Measurements from ENCODE around the gene ZNF839.

ZNF839 gene

DNA sequence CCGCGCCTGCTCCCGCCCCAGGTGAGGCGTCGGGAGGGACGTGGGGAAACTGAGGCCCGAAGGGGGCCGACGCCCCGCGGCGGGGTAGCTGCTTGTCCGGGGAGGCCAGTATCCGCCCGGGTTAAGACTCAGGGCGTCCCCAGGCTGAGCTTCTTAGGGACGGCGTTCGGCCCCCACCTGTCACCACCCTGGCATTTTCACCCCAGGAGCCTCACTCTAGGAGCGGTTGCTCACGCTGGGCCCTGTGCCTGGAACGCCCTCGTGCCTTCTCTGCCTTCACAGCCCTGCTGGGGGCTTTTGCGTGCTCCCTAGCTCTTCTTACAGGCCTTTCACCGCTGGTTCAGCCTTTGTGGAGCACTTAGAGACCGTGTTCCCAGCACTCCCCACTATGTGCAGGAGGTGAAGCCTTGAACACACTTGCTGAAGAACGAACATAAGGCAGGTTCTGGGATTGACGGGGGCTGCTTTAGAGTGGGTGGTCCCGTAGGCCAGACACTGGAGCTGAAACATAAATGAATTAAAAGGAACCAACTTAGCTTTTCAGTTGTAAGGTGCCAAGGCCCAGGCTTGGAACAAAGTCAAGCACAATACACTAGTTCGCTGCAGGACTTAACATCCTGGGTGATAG, 601 bp downstream of the ZNF839 start:
- Histone ChIP-seq H3K9me3 (no peaks in the 10 kb centered on the region), H3K4me1 (ENCODE audit: control insufficient read depth in 1 of 2, insufficient read depth in 1 of 2, low read depth in 1 of 2, low read length in 1 of 2) (peaks cover 41% of the 10 kb centered on the region in 2 experiments), H3K36me3 (no peaks in the 10 kb centered on the region), H3K27me3 (no peaks in the 10 kb centered on the region), H3K4me3 (ENCODE audit: low read depth in 1 of 2, low read length in 1 of 2) (peak overlapping the region; percentile 73 to 82), H3K27ac (peak overlapping the region; percentile 91)
- TF ChIP-seq, protein P1, sequence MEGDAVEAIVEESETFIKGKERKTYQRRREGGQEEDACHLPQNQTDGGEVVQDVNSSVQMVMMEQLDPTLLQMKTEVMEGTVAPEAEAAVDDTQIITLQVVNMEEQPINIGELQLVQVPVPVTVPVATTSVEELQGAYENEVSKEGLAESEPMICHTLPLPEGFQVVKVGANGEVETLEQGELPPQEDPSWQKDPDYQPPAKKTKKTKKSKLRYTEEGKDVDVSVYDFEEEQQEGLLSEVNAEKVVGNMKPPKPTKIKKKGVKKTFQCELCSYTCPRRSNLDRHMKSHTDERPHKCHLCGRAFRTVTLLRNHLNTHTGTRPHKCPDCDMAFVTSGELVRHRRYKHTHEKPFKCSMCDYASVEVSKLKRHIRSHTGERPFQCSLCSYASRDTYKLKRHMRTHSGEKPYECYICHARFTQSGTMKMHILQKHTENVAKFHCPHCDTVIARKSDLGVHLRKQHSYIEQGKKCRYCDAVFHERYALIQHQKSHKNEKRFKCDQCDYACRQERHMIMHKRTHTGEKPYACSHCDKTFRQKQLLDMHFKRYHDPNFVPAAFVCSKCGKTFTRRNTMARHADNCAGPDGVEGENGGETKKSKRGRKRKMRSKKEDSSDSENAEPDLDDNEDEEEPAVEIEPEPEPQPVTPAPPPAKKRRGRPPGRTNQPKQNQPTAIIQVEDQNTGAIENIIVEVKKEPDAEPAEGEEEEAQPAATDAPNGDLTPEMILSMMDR (IDR thresholded peaks at IDR 0.05) = no peak

DNA sequence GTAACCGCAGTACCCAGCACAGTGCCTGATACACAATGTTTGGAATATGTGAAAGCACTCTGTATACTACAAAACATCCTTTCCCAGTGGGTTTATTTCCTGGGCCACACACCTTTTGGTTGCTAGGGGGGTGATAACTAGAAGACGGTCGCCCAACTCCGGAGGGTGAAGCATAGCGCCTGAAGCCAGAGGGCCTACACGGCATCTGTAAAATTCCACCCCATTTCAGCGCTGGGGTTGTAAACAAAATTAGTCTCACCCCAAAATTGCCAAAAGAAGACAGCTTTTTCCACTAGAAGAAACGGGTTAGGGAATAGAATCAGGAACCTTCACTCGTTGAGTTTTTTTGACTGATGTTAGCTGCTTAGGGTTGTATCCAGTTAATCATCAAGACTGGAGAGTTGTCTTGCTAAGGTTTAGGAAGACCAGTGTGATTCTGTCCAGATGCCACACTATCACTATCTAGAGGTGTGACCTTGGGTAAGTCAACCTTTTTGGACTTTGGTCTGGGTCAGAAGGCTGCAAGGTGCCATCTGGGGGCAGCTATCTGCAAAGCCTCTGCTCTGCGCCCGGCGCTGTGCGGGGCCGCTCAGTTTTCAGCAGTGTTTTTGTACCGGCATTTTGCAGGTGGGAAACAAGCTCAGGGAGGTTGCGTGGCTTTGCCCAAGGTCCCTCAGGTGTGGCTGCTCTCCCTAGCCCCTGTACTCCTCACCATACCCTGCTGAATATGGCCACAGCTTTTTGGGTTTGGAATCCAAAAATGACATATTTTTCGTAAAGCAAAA, 1.3 kb downstream of the ZNF839 start:
- H3K27me3 ChIP-seq = no peaks in the 10 kb centered on the region
- H3K4me1 ChIP-seq (ENCODE audit: control insufficient read depth in 1 of 2, insufficient read depth in 1 of 2, low read depth in 1 of 2, low read length in 1 of 2) = peaks cover 40 to 41% of the 10 kb centered on the region in 2 experiments
- peak overlapping the region in 1 of 2 experiments; percentile 73 for H3K4me3 ChIP-seq (ENCODE audit: low read depth in 1 of 2, low read length in 1 of 2)
- H3K27ac ChIP-seq = peak overlapping the region; percentile 91
- H3K36me3 ChIP-seq = peaks cover 5% of the 10 kb centered on the region
- no peaks in the 10 kb centered on the region for H3K9me3 ChIP-seq
- TF ChIP-seq, protein P1 (IDR thresholded peaks at IDR 0.05) = no peak

DNA sequence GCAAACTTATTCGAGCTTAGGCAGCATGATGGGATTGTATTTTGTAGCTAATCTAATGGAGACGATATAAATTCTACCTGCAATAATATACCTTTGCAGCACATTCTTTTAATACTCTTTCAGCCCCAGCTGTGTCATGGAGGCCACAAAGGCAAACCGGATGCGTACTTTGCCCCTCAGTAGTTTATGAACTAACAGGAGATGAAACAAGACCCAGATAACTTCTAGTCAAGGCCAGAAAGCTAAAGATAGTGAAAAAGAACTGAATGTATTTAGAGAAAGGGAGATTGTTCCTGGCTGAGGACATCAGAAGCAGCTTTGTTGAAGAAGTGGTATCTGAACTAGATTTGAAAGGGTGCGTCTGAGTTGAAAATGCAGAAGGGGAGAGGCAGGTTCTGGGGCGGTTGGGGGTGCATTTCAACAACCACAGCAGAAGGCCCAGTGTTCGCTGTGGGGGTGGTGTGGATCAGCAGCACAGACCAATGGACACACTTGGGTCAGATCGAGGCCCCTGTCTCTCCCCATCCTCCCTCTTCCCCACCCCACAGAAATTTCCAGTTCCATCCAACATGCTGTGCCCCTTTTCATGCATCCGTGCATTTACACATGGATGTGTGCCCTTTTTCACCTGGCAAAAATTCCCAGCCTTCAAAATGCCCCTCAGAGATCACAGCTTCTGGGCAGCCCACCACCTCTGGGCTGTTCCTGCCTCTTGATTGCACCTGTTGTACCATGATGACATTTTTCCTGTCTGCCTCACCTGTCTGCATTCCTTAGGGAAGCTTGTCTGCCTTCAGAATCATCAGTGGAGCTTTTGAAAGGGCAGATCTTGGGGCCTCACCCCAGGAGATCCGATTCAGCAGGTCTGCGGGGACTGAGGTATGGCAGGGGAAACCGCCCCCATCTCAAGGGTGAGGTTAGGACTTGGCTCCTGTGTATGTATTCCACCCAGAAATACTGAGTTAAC, 2.2 kb downstream of the ZNF839 start:
- TF ChIP-seq, protein P1 (IDR thresholded peaks at IDR 0.05) = no peak
- H3K9me3 ChIP-seq = no peaks in the 10 kb centered on the region
- H3K4me3 ChIP-seq (ENCODE audit: low read depth in 1 of 2, low read length in 1 of 2) = no peak overlapping the region
- H3K36me3 ChIP-seq = peaks cover 14% of the 10 kb centered on the region
- H3K27me3 ChIP-seq = no peaks in the 10 kb centered on the region
- H3K27ac ChIP-seq = peak overlapping the region; percentile 91
- H3K4me1 ChIP-seq (ENCODE audit: control insufficient read depth in 1 of 2, insufficient read depth in 1 of 2, low read depth in 1 of 2, low read length in 1 of 2) = peaks cover 32 to 37% of the 10 kb centered on the region in 2 experiments

DNA sequence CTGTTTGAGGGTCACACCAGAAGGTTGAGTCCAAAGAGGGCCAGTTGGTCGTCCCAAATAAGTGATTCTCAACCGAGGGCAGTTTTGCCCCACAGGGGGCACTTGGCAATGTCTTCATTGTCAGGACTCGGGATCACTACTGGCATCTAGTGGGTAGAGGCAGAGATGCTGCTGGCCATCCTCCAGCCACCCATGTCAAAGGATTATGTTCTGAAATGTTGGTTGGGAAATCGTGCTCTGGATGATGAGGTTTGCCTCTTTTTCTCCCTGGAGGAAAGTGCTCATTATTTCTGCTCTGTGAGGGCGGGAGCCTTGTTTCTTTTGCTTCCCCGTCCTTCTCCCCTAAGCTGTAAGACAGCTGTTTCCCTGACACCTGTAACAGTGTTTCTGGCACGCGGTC, 3.6 kb downstream of the ZNF839 start:
- TF ChIP-seq, protein P1 (IDR thresholded peaks at IDR 0.05) = peak; percentile 29
- H3K9me3 ChIP-seq = no peaks in the 10 kb centered on the region
- no peak overlapping the region for H3K4me3 ChIP-seq (ENCODE audit: low read depth in 1 of 2, low read length in 1 of 2)
- H3K27me3 ChIP-seq = no peaks in the 10 kb centered on the region
- H3K4me1 ChIP-seq (ENCODE audit: control insufficient read depth in 1 of 2, insufficient read depth in 1 of 2, low read depth in 1 of 2, low read length in 1 of 2) = peaks cover 20 to 23% of the 10 kb centered on the region in 2 experiments
- H3K36me3 ChIP-seq = peaks cover 22% of the 10 kb centered on the region
- H3K27ac ChIP-seq = peak overlapping the region; percentile 12

DNA sequence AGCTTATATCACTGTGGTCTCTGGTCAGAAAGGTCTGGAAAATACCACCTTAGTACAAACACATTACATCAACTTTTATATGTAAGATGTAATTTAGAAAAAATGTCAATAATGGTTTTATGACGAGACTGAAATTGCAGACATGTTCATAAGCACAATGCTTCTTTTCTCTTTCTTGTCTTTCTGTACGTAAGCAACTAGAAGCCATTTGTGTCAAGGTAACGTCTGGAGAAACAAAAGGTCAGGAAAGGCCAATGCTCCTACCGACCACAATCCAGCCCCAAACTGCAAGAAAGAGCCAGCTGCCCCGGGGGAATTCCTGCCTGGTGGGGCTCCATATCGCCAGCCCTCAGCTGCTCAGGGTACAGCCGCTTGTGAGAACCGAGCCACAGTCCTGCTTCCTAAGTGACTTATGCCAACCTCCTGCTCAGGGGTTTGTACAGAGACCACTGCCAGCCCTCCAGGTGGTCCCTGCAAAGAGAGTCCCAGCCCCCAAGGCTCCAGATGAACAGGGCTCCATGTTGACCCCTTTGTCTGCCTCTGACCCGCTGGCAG, 6.3 kb downstream of the ZNF839 start:
- Histone ChIP-seq H3K9me3 (no peaks in the 10 kb centered on the region), H3K4me1 (ENCODE audit: control insufficient read depth in 1 of 2, insufficient read depth in 1 of 2, low read depth in 1 of 2, low read length in 1 of 2) (peaks cover 0 to 2% of the 10 kb centered on the region in 2 experiments), H3K36me3 (peaks cover 22% of the 10 kb centered on the region), H3K4me3 (ENCODE audit: low read depth in 1 of 2, low read length in 1 of 2) (no peak overlapping the region), H3K27ac (no peak overlapping the region), H3K27me3 (no peaks in the 10 kb centered on the region)
- TF ChIP-seq, protein P1 (IDR thresholded peaks at IDR 0.05) = no peak
